Measurements from ENCODE around the gene KIF14. TPM values are rescaled to one million over a fixed set of nuclear protein-coding genes. Genes with fewer than 3 reads are reported as not detected.
A peak's percentile ranks its signal among the peaks of the same experiment; 100 is the strongest.

The KIF14 gene
- 10 to 100 TPM; 13.7 to 13.9 TPM for total RNA-seq

DNA sequence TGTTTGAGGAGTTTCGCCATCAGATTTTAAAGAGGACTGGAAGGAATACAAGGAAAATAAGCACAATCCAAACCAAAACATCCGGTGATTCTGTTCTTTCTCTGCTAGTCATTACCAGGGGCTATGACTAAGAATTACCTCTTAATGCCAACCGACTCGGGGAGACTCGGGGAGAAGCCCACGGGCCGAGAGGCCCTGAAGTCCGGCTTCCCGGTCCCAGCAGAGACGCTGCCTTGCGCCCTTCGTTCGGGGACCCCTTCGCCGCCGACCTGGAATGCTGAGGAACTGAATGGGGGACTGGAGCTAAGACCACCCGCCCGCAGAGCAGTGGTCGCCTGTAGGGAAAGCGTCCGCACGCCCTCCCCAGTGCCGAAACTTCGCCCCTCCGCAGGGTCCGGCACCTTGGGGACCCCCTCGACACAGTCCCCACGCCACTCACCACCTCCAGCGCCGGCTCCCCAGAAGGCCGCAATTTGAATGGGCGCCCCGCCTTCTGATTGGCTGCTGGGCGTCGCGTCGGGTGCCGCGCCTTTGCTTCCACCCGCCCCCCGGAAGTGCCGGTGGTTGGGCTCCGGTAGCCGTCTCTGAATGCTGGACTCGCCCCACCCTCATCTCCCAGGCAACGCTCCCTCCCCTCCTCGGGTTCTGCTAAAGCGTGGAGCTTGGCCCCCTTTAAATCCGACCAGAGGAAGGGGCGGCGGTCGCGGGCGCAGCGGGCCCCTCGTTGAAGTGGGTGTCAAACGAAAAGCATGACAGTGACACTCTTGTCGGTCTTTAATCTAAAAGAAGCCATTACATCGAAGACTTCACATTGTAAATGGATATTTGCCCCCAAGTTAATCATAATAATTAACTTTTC lies at the start of gene KIF14:
Gene KIF14, minus strand, starts transcription at position 479 of the 859 bp plus-strand sequence. CDS start 2,028 bp downstream, outside the sequence.
- peak within 1 kb of the TSS; percentile 85 for H3K27ac Mint-ChIP-seq
- peaks cover 13% of the 10 kb centered on the region for H3K36me3 Mint-ChIP-seq (ENCODE audit: low read depth)

GRCh38 chr1:200669314-200670241 lies 49.0 kb upstream of the KIF14 start, which contains the start of gene DDX59:
Gene DDX59 (minus strand): TSS chr1:200669907. CDS start chr1:200666740, 3,167 bp downstream.
- peaks cover 39% of the 10 kb centered on the region for H3K4me1 Mint-ChIP-seq (ENCODE audit: low read depth)
- no peaks in the 10 kb centered on the region for H3K9me3 Mint-ChIP-seq
- TF ChIP-seq, protein P1, sequence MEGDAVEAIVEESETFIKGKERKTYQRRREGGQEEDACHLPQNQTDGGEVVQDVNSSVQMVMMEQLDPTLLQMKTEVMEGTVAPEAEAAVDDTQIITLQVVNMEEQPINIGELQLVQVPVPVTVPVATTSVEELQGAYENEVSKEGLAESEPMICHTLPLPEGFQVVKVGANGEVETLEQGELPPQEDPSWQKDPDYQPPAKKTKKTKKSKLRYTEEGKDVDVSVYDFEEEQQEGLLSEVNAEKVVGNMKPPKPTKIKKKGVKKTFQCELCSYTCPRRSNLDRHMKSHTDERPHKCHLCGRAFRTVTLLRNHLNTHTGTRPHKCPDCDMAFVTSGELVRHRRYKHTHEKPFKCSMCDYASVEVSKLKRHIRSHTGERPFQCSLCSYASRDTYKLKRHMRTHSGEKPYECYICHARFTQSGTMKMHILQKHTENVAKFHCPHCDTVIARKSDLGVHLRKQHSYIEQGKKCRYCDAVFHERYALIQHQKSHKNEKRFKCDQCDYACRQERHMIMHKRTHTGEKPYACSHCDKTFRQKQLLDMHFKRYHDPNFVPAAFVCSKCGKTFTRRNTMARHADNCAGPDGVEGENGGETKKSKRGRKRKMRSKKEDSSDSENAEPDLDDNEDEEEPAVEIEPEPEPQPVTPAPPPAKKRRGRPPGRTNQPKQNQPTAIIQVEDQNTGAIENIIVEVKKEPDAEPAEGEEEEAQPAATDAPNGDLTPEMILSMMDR (IDR thresholded peaks at IDR 0.05), result no peak
- H3K36me3 Mint-ChIP-seq (ENCODE audit: low read depth), result peaks cover 14% of the 10 kb centered on the region
- ChIA-PET CTCF (interaction anchor here (0.6 to 4.5 kb wide), 13 partner anchors 9 to 449 kb away, joined by 3 to 38 read pairs (median 3); no protein-coding TSS in a partner anchor), POLR2A (interaction anchor here (0.6 to 2.3 kb wide), 19 partner anchors 7 to 356 kb away, joined by 3 to 14 read pairs (median 4); partner anchors contain the start of genes CAMSAP2 and KIF14)
- intact Hi-C loops (cut with micrococcal nuclease), result loop anchor here (2.0 kb wide), 1 partner anchor 49 kb away; the partner anchor contains the start of gene KIF14
- DNase-seq (peak; percentile 95), ATAC-seq (peak; percentile 85)
- no peaks in the 10 kb centered on the region for H3K27me3 Mint-ChIP-seq
- peak within 1 kb of the TSS; percentile 94 for H3K27ac Mint-ChIP-seq
- H3K4me3 Mint-ChIP-seq, result peak within 1 kb of the TSS; percentile 94

More for the DNA sequence above, at the start of gene KIF14:
- CTCF ChIA-PET, result interaction anchor here (1.0 to 4.4 kb wide), 6 partner anchors 43 to 351 kb away, joined by 3 to 80 read pairs (median 10); partner anchors contain the start of gene DDX59
- ATAC-seq (peak; percentile 94), DNase-seq (peak; percentile 97)
- H3K4me1 Mint-ChIP-seq (ENCODE audit: low read depth), result peaks cover 21% of the 10 kb centered on the region
- POLR2A ChIA-PET, result interaction anchor here (1.4 kb wide), 1 partner anchor 49 kb away, joined by 9 read pairs; the partner anchor contains the start of gene DDX59
- H3K9me3 Mint-ChIP-seq, result no peaks in the 10 kb centered on the region
- intact Hi-C loops (cut with micrococcal nuclease), result loop anchor here (2.0 kb wide), 1 partner anchor 50 kb away; no protein-coding TSS in a partner anchor
- peak within 1 kb of the TSS; percentile 86 for H3K4me3 Mint-ChIP-seq
- TF ChIP-seq, protein P1 (IDR thresholded peaks at IDR 0.05), result no peak
- peaks cover 2% of the 10 kb centered on the region for H3K27me3 Mint-ChIP-seq

- Mint-ChIP-seq H3K27me3 (no peaks in the 10 kb centered on the region), H3K27ac (peak overlapping the region; percentile 88), H3K4me1 (ENCODE audit: low read depth) (peaks cover 42% of the 10 kb centered on the region), H3K9me3 (no peaks in the 10 kb centered on the region), H3K4me3 (peak overlapping the region; percentile 94), H3K36me3 (ENCODE audit: low read depth) (peaks cover 22% of the 10 kb centered on the region)
- TF ChIP-seq, protein P1 (IDR thresholded peaks at IDR 0.05), result no peak
- DNase-seq, result no peak
- ChIA-PET POLR2A (interaction anchor here (0.7 to 2.3 kb wide), 10 partner anchors 8 to 71 kb away, joined by 3 to 14 read pairs (median 4); partner anchors contain the start of genes CAMSAP2 and KIF14), CTCF (interaction anchor here (0.8 to 4.5 kb wide), 6 partner anchors 10 to 450 kb away, joined by 3 to 38 read pairs (median 4); no protein-coding TSS in a partner anchor)
- intact Hi-C loops (cut with micrococcal nuclease), result no loop called here
- ATAC-seq, result no peak
Observed at GRCh38 chr1:200668514-200669313, 48.2 kb upstream of the KIF14 start.

DNA sequence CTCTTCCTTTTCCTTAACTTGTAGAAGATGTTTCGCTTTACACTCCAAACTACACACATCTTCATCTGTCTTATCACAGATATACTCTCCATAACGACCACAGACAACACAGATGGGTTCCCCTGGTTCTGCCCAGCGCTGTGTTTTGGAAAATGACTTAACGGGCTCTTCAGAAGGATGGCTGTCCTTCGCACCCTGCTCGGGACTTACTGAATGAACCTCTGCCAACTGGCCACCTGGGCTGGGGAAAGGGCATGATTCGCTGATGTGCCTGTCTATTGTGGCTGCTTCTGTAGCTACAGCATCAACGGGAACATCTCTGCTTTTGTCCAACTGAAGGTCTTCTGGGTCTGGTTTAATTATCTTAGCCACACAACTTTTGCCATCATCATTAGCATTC lies 45.8 kb upstream of the KIF14 start:
- peaks cover 53% of the 10 kb centered on the region for H3K4me1 Mint-ChIP-seq (ENCODE audit: low read depth)
- H3K27me3 Mint-ChIP-seq, result no peaks in the 10 kb centered on the region
- ATAC-seq, result no peak
- no peak for DNase-seq
- TF ChIP-seq, protein P1 (IDR thresholded peaks at IDR 0.05), result no peak
- intact Hi-C loops (cut with micrococcal nuclease), result no loop called here
- peaks cover 34% of the 10 kb centered on the region for H3K36me3 Mint-ChIP-seq (ENCODE audit: low read depth)
- POLR2A ChIA-PET, result no interaction called here
- CTCF ChIA-PET, result no interaction called here
- H3K4me3 Mint-ChIP-seq, result no peak overlapping the region
- H3K27ac Mint-ChIP-seq, result no peak overlapping the region
- no peaks in the 10 kb centered on the region for H3K9me3 Mint-ChIP-seq
